NK-92 (cell line): ENCODE results near the gene NDC80.
"Not testable (repeated sequence)": the region's sequence is repeated elsewhere in the genome, so short reads cannot be mapped to it uniquely, and the experiment has no call there.

ENCODE experiments used
- DNase-seq: peaks from one replicate; lab custom pipeline; 2025; ENCODE audit not compliant: unreplicated experiment; lab: John Stamatoyannopoulos, UW

Gene NDC80

DNA sequence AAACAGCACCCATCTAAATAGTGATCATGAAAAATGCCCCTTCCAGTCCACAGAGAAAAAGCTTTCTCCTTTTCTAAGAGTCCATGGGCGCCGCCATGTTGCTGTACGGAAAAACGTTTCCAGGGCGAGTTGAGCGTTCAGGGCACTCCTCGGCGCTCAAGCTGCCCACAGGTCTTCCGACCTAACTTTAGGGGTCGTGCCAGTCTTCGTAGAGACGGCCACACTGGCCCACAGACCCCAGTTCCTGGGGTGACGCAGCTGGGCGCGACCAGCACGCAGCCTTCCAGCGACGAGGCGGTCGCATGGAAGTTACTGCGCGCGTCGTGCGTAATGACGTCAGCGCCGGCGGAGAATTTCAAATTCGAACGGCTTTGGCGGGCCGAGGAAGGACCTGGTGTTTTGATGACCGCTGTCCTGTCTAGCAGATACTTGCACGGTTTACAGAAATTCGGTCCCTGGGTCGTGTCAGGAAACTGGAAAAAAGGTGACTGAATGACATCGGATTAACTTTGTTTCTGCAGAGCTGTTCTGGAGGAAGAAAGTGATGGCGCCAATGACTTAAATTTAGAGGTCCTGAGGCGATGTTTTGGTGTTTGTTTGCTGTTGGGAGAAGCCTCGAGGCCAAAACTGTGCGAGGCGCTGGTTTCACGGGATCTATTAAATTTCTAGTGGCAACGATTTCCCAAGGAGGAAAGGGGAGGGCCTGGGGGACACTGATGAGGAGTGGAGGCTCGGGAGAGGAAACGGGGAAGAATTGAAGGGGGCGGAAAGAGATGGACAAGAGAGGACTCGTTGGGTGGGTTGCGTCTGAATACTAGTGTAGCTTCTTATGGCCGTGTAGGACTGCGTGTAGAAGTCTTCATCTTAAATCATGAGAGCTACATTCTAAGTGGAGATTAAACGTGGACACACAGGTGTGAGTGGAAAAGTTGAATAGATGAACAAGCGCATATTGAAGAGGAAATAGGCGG lies at the start of gene NDC80, which contains the start of gene METTL4:
Gene NDC80 (plus strand): TSS at position 358 of the 971 bp plus-strand sequence. CDS start 1,429 bp downstream, outside the sequence.
Gene METTL4 (minus strand): TSS at position 306 of the 971 bp plus-strand sequence. CDS start 4,289 bp downstream, outside the sequence.
- DNase-seq: no peak

DNA sequence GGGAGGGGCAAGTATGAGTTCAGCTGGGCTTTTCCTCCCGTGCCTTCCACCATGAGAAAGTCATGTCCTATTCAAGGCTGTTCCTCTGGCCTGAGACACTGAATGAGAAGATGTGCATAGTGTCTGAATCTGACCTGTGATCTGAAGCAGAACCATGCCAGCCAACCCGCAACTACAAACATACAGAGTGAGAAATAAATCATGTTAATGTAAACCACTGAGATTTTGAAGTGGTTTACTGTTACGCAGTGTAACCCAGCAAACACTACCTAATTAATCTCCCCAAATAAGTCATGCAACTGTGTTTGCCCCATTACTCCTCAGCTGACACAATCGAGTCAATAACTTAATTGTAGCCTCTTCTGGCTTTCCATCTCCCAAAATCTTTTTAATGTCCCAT lies 49.2 kb upstream of the NDC80 start:
- DNase-seq: no peak

- not testable (repeated sequence) for DNase-seq
These were observed 46.6 kb upstream of the NDC80 start for GRCh38 chr18:2524794-2525198.

DNA sequence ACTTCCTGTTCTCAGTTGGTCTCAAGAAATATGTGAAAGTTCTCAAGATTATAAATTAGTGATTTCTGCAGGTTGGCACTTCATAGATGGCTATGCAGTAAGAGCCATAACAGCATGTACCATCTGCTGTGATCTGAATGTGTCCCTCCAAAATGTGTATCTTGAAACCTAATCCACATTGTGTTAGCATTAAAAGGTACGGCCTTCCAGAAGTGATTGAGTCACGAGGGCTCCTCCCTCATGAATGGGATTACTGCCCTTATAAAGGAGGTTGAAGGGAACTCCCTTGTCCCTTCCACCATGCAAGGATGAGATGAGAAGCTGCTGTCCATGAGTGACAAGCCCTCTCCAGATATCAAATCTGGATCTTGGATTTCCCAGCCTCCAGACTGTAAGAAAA lies 45.0 kb upstream of the NDC80 start:
- no peak for DNase-seq

DNA sequence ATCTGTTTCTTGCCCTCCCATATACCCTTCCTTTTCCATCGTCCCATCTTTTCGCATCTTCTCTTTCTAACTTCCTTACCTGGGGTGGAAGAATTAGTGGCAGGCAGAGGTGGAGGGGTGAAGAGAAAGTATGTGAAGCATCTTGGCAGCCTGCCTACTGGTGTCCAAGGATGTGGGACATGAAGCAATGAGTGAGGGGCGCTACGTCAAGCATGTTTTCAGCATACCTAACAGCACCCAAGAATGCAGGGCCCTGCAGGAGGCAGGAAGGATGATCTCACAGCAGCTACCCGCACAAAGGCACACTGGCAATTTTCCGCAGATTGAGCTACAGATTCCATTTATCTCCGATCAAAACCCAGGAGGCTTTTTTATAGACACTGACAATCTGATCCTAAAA lies 42.2 kb upstream of the NDC80 start:
- DNase-seq: no peak

- DNase-seq: no peak
These were observed 39.6 kb upstream of the NDC80 start for GRCh38 chr18:2531751-2532150.

DNA sequence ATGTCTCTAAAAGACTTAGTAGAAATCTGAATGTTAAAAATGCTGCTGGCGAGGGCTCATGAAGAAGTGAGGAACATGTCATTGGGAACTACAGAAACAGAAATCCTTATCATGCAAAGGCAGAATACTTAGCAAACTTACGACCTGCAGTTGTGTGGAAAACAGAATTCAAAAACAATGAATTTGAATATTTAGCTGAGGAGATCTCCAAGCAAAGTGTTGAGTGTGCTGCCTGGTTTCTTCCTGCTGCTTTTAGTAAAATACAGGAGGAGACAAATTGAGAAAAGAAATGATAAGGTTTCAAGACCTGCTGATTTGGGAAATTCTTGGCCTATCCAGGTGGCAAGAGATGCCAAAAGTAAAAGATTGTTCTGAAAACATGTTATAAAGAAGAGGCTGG lies 38.6 kb upstream of the NDC80 start:
- DNase-seq: no peak

DNA sequence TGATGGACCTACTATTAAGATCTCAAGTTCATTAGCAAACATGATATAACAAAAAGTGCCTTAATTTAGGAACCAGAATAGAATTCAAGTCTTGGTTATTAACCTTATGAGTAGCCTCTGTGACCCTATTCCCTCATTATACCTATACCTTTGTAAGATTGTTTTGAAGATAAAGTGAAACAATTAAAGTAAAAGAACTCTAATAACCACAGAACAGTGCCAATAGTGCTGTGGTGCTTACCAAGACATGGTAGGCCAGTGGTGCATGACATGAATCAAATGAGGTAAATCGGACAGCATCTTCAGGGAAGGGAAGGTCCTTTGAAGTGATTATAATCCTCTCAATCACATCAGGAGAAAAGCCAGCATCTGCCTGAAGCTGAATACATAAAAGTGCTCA lies 36.5 kb upstream of the NDC80 start:
- DNase-seq: no peak

- DNase-seq: no peak
These were observed 35.9 kb upstream of the NDC80 start for GRCh38 chr18:2535419-2535910.

GRCh38 chr18:2536063-2536462 lies 35.3 kb upstream of the NDC80 start:
- no peak for DNase-seq

DNA sequence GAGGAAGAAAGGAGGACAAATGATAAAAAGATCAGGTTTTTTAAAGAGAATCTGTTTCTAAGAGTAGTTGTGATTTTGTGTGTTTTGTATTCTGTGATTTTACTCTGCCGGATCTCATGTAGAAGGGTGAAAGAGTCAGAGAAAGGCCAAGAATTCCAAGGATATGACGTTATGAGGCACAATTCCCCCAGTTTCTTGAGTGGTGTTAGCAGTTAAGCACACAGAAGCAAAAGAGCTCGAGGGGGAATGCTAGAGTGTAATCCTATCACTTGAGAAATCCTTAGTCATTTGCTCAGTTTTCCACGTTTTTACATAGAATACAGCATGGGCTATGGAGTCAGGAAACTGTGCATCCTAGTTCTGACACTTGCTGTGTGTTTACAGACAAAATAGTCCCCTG lies 34.9 kb upstream of the NDC80 start:
- no peak for DNase-seq

GRCh38 chr18:2537296-2537695 lies 34.1 kb upstream of the NDC80 start:
- no peak for DNase-seq

- no peak for DNase-seq
These were observed 33.1 kb upstream of the NDC80 start for GRCh38 chr18:2538236-2538635.

DNA sequence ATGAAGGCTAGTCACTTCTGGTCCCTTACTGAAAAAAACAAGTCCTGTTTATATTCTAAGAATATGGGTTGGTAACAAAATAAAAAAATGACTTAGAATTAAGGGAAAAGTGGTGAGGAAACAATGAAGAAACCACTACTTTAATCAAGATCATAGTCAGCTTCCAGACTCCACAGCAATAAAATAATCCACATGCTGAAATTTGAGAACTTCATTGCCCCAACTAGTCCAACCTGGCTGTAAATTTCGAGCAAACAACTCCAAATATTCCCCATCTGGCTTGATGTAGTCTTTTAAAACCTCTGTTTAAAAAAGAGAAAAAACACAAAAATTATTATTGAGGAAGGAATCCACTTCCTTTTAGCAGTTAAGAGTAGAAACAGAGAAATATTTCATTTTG lies 32.5 kb upstream of the NDC80 start:
- no peak for DNase-seq

GRCh38 chr18:2540575-2540974 lies 30.8 kb upstream of the NDC80 start:
- DNase-seq: no peak

DNA sequence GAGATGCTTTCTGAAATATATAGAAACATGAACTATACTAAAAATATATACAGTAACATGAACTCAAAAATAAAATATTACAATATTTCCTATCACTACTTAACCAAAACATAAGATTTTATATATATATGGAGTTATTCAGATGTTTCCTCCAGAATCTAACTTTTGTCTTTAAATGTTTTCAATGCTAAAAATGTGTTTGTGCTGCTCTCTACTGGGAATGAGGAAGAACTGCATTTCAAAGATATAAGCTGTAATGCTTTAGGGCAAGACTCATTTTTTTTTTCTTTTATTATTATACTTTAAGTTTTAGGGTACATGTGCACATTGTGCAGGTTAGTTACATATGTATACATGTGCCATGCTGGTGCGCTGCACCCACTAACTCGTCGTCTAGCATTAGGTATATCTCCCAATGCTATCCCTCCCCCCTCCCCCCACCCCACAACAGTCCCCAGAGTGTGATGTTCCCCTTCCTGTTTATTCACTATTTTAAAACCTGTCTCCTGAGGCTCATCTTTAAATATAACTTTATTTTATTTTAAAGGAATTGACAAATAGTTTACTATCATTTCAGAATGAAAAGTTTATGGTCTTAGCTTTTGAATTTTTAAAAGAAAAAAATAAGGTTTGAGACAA lies 29.3 kb upstream of the NDC80 start:
- not testable (repeated sequence) for DNase-seq

- DNase-seq: no peak
These were observed 26.2 kb upstream of the NDC80 start for GRCh38 chr18:2545155-2545554.

DNA sequence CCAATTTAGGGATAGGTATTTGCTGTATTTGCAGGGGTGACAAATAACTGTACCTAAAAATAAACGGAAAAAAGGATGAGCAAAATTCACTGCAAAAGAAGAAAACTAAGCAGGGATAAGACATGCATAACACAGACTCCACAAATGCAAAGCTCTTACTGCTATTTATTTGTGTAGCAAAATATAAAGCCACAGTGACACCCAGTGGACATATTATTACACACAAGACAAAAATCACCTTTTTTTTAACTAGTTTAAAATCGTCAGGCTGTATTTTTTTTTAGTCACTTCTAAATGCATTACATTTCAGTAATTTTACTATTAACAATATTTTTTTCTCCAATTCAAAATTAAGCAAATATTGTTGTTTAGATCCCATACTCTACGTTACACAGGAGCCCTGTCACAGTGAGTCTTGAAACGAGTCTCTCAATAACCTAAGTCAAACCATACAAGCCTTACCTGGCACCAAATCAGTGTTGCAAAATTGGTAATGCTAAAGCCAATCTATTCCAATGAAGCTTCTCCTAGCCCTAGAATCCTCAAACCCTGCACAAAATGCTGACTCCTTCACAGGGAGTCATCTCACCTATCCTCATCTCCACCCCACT lies 23.8 kb upstream of the NDC80 start:
- no peak for DNase-seq

GRCh38 chr18:2549462-2549861 lies 21.9 kb upstream of the NDC80 start:
- DNase-seq: no peak

- DNase-seq: no peak
These were observed 19.9 kb upstream of the NDC80 start for GRCh38 chr18:2551425-2551824.

DNA sequence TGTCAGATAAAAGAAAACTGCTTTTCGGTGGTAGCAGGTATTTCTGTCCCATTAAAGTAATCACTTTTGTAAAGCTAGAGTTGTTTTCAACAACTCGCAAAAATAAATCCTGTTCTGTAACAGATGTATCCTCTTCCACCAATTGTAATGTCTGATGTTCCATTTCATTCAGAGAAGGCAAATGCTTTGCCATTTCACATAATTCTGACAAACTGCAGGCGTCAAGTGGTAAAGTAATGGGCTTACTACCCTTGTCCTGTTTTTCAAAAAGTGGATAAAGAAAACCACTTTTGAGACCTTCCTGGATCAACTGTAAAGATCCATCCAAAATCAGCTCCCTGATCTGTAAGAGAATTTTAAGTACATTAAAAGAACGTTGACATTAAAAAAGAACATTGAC lies 16.7 kb upstream of the NDC80 start:
- no peak for DNase-seq

DNA sequence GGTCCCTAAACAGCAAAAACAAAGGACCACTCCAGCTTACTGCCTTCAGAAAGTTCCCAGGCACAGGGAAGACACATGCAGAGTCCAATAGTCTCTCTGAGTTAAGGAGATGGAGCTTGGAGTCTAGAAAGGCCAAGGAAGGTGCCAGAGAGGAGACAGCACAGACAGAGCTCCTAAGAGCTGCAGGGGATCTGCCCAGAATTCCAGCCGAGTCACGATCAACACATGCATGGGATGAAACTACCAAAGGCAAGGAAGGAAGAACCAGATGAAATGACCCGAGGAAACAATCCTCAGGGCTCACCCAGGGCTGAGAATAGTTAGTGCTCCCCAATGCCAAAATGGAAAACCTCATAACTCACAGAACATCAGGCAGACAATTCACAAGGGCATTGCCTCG lies 15.5 kb upstream of the NDC80 start:
- DNase-seq: no peak
